SK-N-MC (cell line): ENCODE results near the gene RPLP2.

Experiments used
- EZH2 ChIP-seq: fragments of 200-600 bp; sonication (generic); IDR thresholded peaks from one replicate; pipeline ENCODE4 v1.6.1; 2017; ENCODE audit warnings: antibody characterized with exemption
- FOXP2 ChIP-seq: optimal IDR thresholded peaks from 2 replicates; pipeline ENCODE3; 2011; ENCODE audit warnings: mild to moderate bottlenecking, moderate library complexity; ENCODE audit not compliant: insufficient read depth; ENCODE audit errors: extremely low read length, control extremely low read depth
- POLR2AphosphoS5 ChIP-seq: IDR thresholded peaks from 2 replicates; pipeline ENCODE4 v1.6.1; 2012; ENCODE audit warnings: mild to moderate bottlenecking, low read depth, low read length, borderline replicate concordance

DNA sequence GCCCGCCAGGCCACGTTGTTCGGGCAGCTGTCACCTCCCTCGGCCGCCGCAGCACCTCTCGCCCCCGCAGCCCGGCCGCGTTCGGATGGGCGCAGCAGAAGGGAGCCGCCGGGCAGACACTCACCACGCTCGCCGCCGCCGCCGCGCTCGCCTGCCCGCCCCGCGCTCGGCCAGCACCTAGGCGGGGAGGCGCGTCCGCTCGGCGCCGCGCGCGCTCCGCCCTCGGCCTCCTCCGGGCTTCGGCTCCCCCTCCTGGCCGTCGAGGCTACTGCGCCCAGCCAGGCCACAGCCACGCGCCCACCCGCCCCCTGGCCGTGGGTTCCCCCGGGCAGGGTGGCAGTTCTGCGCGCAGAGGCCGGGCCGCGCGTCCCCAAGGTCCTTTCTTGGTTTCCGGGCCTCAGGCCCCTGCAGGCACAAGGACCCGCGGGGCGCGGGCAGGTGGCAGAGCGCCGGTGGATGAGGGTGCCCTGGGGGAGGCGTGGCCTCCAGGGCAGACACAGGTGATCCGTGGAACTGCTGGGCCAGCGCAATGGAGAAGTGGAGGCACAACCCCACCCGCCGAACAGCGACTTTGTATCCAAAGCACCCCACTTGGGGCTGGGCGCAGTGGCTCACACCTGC lies 11.6 kb upstream of the RPLP2 start, which contains the start of gene SLC25A22:
- TF ChIP-seq POLR2AphosphoS5 = no peak; the same call in 1 of the 2 replicates
- no peak for TF ChIP-seq EZH2
- no peak for TF ChIP-seq FOXP2
